ENCODE measurements around the gene PSMB10. TPM values are rescaled to one million over a fixed set of nuclear protein-coding genes. Genes with fewer than 3 reads are reported as not detected.

The PSMB10 gene
- total RNA-seq, 1 donor from 2014 or later = 1.2 TPM

- Mint-ChIP-seq H3K4me3 (peak overlapping the region; percentile 100), H3K27ac (peak overlapping the region; percentile 82), H3K36me3 (peaks cover 1% of the 10 kb centered on the region), H3K9me3 (no peaks in the 10 kb centered on the region), H3K4me1 (peaks cover 26% of the 10 kb centered on the region), H3K27me3 (ENCODE audit: insufficient read depth, low read depth) (peaks cover 11% of the 10 kb centered on the region)
- peaks cover 31% of the 10 kb centered on the region for H4K20me1 ChIP-seq (ENCODE audit: low read depth)
- H3K4me3 ChIP-seq = peak overlapping the region; percentile 78
- TF ChIP-seq EZH2 (IDR thresholded peaks at IDR 0.05) (no peak), EZH2phosphoT487 (IDR thresholded peaks at IDR 0.05) (no peak)
- TF ChIP-seq, protein P1, sequence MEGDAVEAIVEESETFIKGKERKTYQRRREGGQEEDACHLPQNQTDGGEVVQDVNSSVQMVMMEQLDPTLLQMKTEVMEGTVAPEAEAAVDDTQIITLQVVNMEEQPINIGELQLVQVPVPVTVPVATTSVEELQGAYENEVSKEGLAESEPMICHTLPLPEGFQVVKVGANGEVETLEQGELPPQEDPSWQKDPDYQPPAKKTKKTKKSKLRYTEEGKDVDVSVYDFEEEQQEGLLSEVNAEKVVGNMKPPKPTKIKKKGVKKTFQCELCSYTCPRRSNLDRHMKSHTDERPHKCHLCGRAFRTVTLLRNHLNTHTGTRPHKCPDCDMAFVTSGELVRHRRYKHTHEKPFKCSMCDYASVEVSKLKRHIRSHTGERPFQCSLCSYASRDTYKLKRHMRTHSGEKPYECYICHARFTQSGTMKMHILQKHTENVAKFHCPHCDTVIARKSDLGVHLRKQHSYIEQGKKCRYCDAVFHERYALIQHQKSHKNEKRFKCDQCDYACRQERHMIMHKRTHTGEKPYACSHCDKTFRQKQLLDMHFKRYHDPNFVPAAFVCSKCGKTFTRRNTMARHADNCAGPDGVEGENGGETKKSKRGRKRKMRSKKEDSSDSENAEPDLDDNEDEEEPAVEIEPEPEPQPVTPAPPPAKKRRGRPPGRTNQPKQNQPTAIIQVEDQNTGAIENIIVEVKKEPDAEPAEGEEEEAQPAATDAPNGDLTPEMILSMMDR (IDR thresholded peaks at IDR 0.05) = no peak
- H3K9ac ChIP-seq = peak overlapping the region; percentile 77
- DNase-seq (ENCODE audit: low spot score) = no peak
- H3K27me3 ChIP-seq = no peaks in the 10 kb centered on the region
- H3F3A ChIP-seq (ENCODE audit: low read depth) = peaks cover 21% of the 10 kb centered on the region
- peaks cover 16% of the 10 kb centered on the region for H3K79me2 ChIP-seq (ENCODE audit: low read depth)
- H2AFZ ChIP-seq (replicated peaks) = no peak overlapping the region
- H3K27ac ChIP-seq = no peak overlapping the region
- peaks cover 12% of the 10 kb centered on the region for H3K4me1 ChIP-seq
- H3K9me3 ChIP-seq (ENCODE audit: low read depth) = no peaks in the 10 kb centered on the region
- H3K36me3 ChIP-seq = no peaks in the 10 kb centered on the region
- peak overlapping the region; percentile 94 for H3K4me2 ChIP-seq
Measured at GRCh38 chr16:67936880-67937605, 393 bp upstream of the PSMB10 start.

- no peak overlapping the region for H3K27ac ChIP-seq
Measured at GRCh38 chr16:67935402-67936123, 1.1 kb downstream of the PSMB10 start.

DNA sequence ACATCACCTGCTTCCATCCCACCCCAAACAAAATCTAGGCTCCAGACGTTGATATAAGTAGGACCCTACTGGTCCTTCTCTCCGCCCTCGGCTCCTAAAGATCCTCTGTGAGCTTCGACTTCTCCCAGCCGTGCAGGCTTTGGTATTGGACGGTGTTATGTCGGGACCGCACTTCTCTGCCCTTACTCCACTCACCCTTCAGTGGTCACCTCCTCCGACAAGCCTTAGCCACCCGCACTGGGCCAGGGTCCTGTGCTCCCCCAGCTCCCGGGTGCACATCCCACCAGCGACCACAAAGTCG lies 1.6 kb downstream of the PSMB10 start:
- TF ChIP-seq EZH2 (IDR thresholded peaks at IDR 0.05) (no peak), EZH2phosphoT487 (IDR thresholded peaks at IDR 0.05) (no peak)
- TF ChIP-seq, protein P1 (IDR thresholded peaks at IDR 0.05) = no peak
- peak overlapping the region; percentile 94 for H3K4me2 ChIP-seq
- H2AFZ ChIP-seq (replicated peaks) = no peak overlapping the region
- Mint-ChIP-seq H3K27me3 (ENCODE audit: insufficient read depth, low read depth) (peaks cover 16% of the 10 kb centered on the region), H3K9me3 (no peaks in the 10 kb centered on the region), H3K36me3 (peaks cover 4% of the 10 kb centered on the region), H3K4me1 (peaks cover 21% of the 10 kb centered on the region), H3K27ac (peak overlapping the region; percentile 2), H3K4me3 (peak overlapping the region; percentile 100)
- H3K27ac ChIP-seq = no peak overlapping the region
- H3F3A ChIP-seq (ENCODE audit: low read depth) = peaks cover 8% of the 10 kb centered on the region
- DNase-seq (ENCODE audit: low spot score) = no peak
- no peak overlapping the region for H3K9ac ChIP-seq
- peak overlapping the region; percentile 78 for H3K4me3 ChIP-seq
- H3K36me3 ChIP-seq = no peaks in the 10 kb centered on the region
- H3K9me3 ChIP-seq (ENCODE audit: low read depth) = no peaks in the 10 kb centered on the region
- peaks cover 12% of the 10 kb centered on the region for H3K4me1 ChIP-seq
- H3K79me2 ChIP-seq (ENCODE audit: low read depth) = peaks cover 16% of the 10 kb centered on the region
- no peaks in the 10 kb centered on the region for H3K27me3 ChIP-seq
- H4K20me1 ChIP-seq (ENCODE audit: low read depth) = peaks cover 19% of the 10 kb centered on the region

More at GRCh38 chr16:67935402-67936123, 1.1 kb downstream of the PSMB10 start:
- Histone ChIP-seq H3K4me2 (peak overlapping the region; percentile 94), H3K4me1 (peaks cover 12% of the 10 kb centered on the region), H3K27me3 (no peaks in the 10 kb centered on the region), H3K4me3 (peak overlapping the region; percentile 78), H3K9ac (peak overlapping the region; percentile 77), H3F3A (ENCODE audit: low read depth) (peaks cover 8% of the 10 kb centered on the region), H3K9me3 (ENCODE audit: low read depth) (no peaks in the 10 kb centered on the region), H3K79me2 (ENCODE audit: low read depth) (peaks cover 16% of the 10 kb centered on the region), H4K20me1 (ENCODE audit: low read depth) (peaks cover 19% of the 10 kb centered on the region), H3K36me3 (no peaks in the 10 kb centered on the region), H2AFZ (replicated peaks) (peak overlapping the region; percentile 45)
- H3K36me3 Mint-ChIP-seq = peaks cover 4% of the 10 kb centered on the region
- H3K27ac Mint-ChIP-seq = peak overlapping the region; percentile 98
- peaks cover 16% of the 10 kb centered on the region for H3K27me3 Mint-ChIP-seq (ENCODE audit: insufficient read depth, low read depth)
- peak; percentile 97 for DNase-seq (ENCODE audit: low spot score)
- TF ChIP-seq EZH2 (IDR thresholded peaks at IDR 0.05) (no peak), EZH2phosphoT487 (IDR thresholded peaks at IDR 0.05) (no peak)
- TF ChIP-seq, protein P1 (IDR thresholded peaks at IDR 0.05) = no peak
- H3K4me3 Mint-ChIP-seq = peak overlapping the region; percentile 100
- no peaks in the 10 kb centered on the region for H3K9me3 Mint-ChIP-seq
- peaks cover 21% of the 10 kb centered on the region for H3K4me1 Mint-ChIP-seq
